Endothelial cell of umbilical vein (primary cell): ENCODE results near the gene XPO6. TPM values are rescaled to one million over a fixed set of nuclear protein-coding genes. Genes with fewer than 3 reads are reported as not detected.

ENCODE experiments used
- BruUV-seq: library from RNA; stranded (reverse); fragments of 400-500 nt; replicated peaks from 2 replicates; lab custom pipeline; 2021; lab: Mats Ljungman, UMichigan
- CTCF ChIA-PET: fragments of 300-600, 350-600 bp; sonication (Branson Sonifier 250); formaldehyde crosslinking; loops from one replicate; lab custom pipeline; 2021; ENCODE audit warnings: antibody characterized with exemption, inconsistent platforms; lab: Charles Lee
- POLR2A ChIA-PET: fragments of 300-600, 350-600 bp; sonication (Branson Sonifier 250); formaldehyde crosslinking; loops from one replicate; lab custom pipeline; 2021; ENCODE audit warnings: antibody characterized with exemption, inconsistent platforms; lab: Charles Lee
- DNase-seq: peaks from one replicate; pipeline ENCODE4 v3.0.0-alpha.2; 2011; ENCODE audit warnings: low read depth, low spot score
- FAIRE-seq: peaks from 2 replicates; lab custom pipeline; 2011; peaks lifted over from hg19 to GRCh38; lab: Jason Lieb, UNC
- H2AFZ ChIP-seq: 2 replicates; pipeline ENCODE4 v1.6.0; 2012; ENCODE audit warnings: low read depth, low read length, control low read depth, inconsistent platforms
- H3K27ac ChIP-seq: 2 replicates; pipeline ENCODE4 v1.5.1; 2011; ENCODE audit warnings: low read depth, mild to moderate bottlenecking, control low read depth, low read length, moderate library complexity; ENCODE audit not compliant: insufficient read depth
- H3K27me3 ChIP-seq, 2 experiments: 2 replicates each; pipeline versions ENCODE4 v1.6.0 to v1.6.1; 2011; ENCODE audit warnings: low read length in 2 of 2, mixed read lengths in 1 of 2; ENCODE audit not compliant: control insufficient read depth in 2 of 2, insufficient read depth in 2 of 2
- H3K36me3 ChIP-seq, 2 experiments: 2 replicates in 1 of 2; 3 replicates in 1 of 2; pipeline ENCODE4 v1.5.1; 2011; ENCODE audit warnings: low read length in 2 of 2, mild to moderate bottlenecking in 1 of 2, moderate library complexity in 1 of 2; ENCODE audit not compliant: control insufficient read depth in 2 of 2, insufficient read depth in 2 of 2; ENCODE audit errors: extremely low read depth in 1 of 2
- H3K4me1 ChIP-seq: 3 replicates; pipeline ENCODE4 v1.5.1; 2011; ENCODE audit warnings: mild to moderate bottlenecking, low read length; ENCODE audit not compliant: control insufficient read depth, insufficient read depth; ENCODE audit errors: extremely low read depth
- H3K4me2 ChIP-seq: 2 replicates; pipeline ENCODE4 v1.6.1; 2011; ENCODE audit warnings: low read length, control low read depth, mixed read lengths; ENCODE audit not compliant: insufficient read depth
- H3K4me3 ChIP-seq, 3 experiments: fragments of 200-600 bp in 1 of 3; sonication (generic), shearing (Covaris generic) in 1 of 3; replicated peaks in 1 of 3; 2 replicates each; pipeline ENCODE4 v1.5.1; 2011 to 2016; ENCODE audit warnings: control low read depth in 3 of 3, low read length in 3 of 3, mild to moderate bottlenecking in 2 of 3, inconsistent platforms in 1 of 3, low read depth in 1 of 3, moderate library complexity in 1 of 3; ENCODE audit not compliant: insufficient read depth in 1 of 3
- H3K79me2 ChIP-seq: 2 replicates; pipeline ENCODE4 v1.6.0; 2012; ENCODE audit warnings: low read length, inconsistent platforms; ENCODE audit not compliant: control insufficient read depth, insufficient read depth
- H3K9ac ChIP-seq: replicated peaks from 2 replicates; pipeline ENCODE3; 2011; ENCODE audit warnings: low read length, control low read depth; ENCODE audit not compliant: insufficient read depth; ENCODE audit errors: extremely low read depth
- H3K9me1 ChIP-seq: replicated peaks from 3 replicates; pipeline ENCODE4 v1.6.0; 2011; ENCODE audit warnings: mild to moderate bottlenecking, low read length; ENCODE audit not compliant: control insufficient read depth, insufficient read depth; ENCODE audit errors: extremely low read depth
- H3K9me3 ChIP-seq: replicated peaks from 2 replicates; pipeline ENCODE4 v1.5.1; 2012; ENCODE audit warnings: low read length, inconsistent platforms; ENCODE audit not compliant: control insufficient read depth, insufficient read depth
- H4K20me1 ChIP-seq: replicated peaks from 2 replicates; pipeline ENCODE3; 2011; ENCODE audit warnings: mild to moderate bottlenecking, low read length; ENCODE audit not compliant: control insufficient read depth, insufficient read depth; ENCODE audit errors: extremely low read depth
- EZH2 ChIP-seq: IDR thresholded peaks from 2 replicates; pipeline ENCODE4 v1.6.1; 2012; ENCODE audit warnings: borderline replicate concordance, low read depth, mild to moderate bottlenecking, moderate library complexity, low read length, inconsistent platforms; ENCODE audit not compliant: severe bottlenecking
- FOS ChIP-seq: IDR thresholded peaks from 2 replicates; pipeline ENCODE4 v1.6.1; 2011; ENCODE audit warnings: mild to moderate bottlenecking, low read length, moderate library complexity, borderline replicate concordance; ENCODE audit not compliant: insufficient read depth
- GATA2 ChIP-seq: IDR thresholded peaks from 2 replicates; pipeline ENCODE4 v1.7.0; 2011; ENCODE audit warnings: low read depth, mild to moderate bottlenecking, moderate library complexity, mixed read lengths, low read length; ENCODE audit not compliant: insufficient read length, insufficient read depth
- JUN ChIP-seq: IDR thresholded peaks from 2 replicates; pipeline ENCODE4 v1.6.1; 2011; ENCODE audit warnings: borderline replicate concordance, low read depth; ENCODE audit not compliant: insufficient read length, insufficient read depth
- MYC ChIP-seq: IDR thresholded peaks from one replicate; pipeline ENCODE4 v1.6.1; 2011; ENCODE audit warnings: mild to moderate bottlenecking, low read depth, low read length
- POLR2A ChIP-seq: IDR thresholded peaks from 2 replicates; pipeline ENCODE4 v1.6.1; 2012; ENCODE audit warnings: low read depth, mild to moderate bottlenecking, control low read depth, low read length
- POLR2AphosphoS5 ChIP-seq: IDR thresholded peaks from 2 replicates; pipeline ENCODE4 v1.6.1; 2012; ENCODE audit warnings: low read depth, mild to moderate bottlenecking, control low read depth, low read length, moderate library complexity; ENCODE audit not compliant: insufficient read depth
- dilution Hi-C: fragments of 300-500 bp; cut with MboI; formaldehyde crosslinking; loops from one replicate; pipeline ENCODE4 v1.15.0; 2019; ENCODE audit warnings: low sequenced_read_pairs; ENCODE audit not compliant: extremely low pct_ligation_motif_present
- intact Hi-C: fragments of 100-400 bp; cut with micrococcal nuclease; formaldehyde crosslinking; loops from one replicate; pipeline ENCODE4 v1.10.0; 2022
- polyA plus RNA-seq, 4 experiments: library from polyadenylated mRNA; depleted of rRNA in 3 of 4; stranded (reverse) in 3 of 4; unstranded in 1 of 4; fragments of >200 nt; gene quantifications; 2 replicates each; pipeline versions ENCODE4 v1.2.1 to v1.2.3, GENCODE V29; 2011 to 2012; ENCODE audit warnings: missing spikeins in 1 of 4
- total RNA-seq: library from RNA; stranded (reverse); gene quantifications from 2 replicates; pipeline ENCODE4 v1.2.3, GENCODE V29; 2021
- TF ChIP-seq, protein P1 (sequence below), 2 donors: IDR thresholded peaks; 1 replicate in 1 of 2; 2 replicates in 1 of 2; pipeline ENCODE4 v1.5.1; 2011; ENCODE audit warnings: low read length in 2 of 2, mild to moderate bottlenecking in 2 of 2, moderate library complexity in 2 of 2, control low read depth in 1 of 2, inconsistent platforms in 1 of 2, low read depth in 1 of 2; ENCODE audit not compliant: insufficient read depth in 1 of 2; ENCODE audit errors: extremely low read depth in 1 of 2
- TF ChIP-seq, protein P2 (sequence below): IDR thresholded peaks from 2 replicates; pipeline ENCODE4 v1.6.1; 2011; ENCODE audit not compliant: insufficient read depth, insufficient read length

XPO6 gene
- total and polyA plus RNA-seq, 2 donors (not counting 3 experiments of a cell fraction or from before 2014, with no cell fraction given): 170 to 272 TPM

DNA sequence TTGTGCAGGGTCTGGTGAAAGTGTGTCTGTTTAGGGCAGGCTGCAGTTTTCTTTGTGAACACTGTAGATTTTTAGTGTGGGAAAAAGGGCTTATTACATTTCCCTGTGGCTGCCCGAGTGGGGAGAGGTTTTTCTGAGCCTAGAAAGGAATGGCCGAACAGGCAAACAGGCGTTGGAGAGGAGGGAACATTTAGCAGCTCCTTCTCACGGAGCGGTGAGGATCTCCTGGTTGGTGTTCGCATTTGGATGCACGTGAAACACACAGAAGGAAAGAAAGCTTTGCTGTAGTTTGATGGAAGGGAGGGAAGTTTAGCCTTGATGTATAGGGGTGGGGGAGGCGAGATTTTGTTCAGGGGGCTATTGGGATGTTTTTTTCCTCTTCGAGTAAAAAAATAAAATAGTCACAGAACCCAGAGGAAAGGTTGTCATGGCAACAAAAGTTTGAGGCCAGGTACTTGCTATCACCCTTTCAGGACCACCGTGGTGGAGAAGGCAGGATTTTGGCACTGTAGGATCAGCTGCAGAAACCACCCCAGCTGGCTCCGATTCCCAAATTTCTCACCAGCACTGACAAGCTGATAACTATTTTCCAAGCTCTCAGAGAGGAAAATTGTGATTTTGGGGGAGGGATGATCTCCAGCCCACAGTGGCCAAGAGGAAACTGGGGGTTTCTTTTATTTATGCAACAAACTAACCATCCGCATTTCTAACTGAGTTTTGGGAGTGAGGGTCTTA is 151.8 kb downstream of the XPO6 start:
- BruUV-seq: no TSS peak
- Histone ChIP-seq H3K9ac (no peak overlapping the region), H3K27ac (no peak overlapping the region), H3K79me2 (no peaks in the 10 kb centered on the region), H3K4me2 (no peak overlapping the region), H3K4me1 (no peaks in the 10 kb centered on the region), H3K36me3 (no peaks in the 10 kb centered on the region), H4K20me1 (no peaks in the 10 kb centered on the region), H3K9me3 (no peaks in the 10 kb centered on the region), H3K4me3 (no peak overlapping the region), H3K9me1 (no peaks in the 10 kb centered on the region), H2AFZ (no peak overlapping the region), H3K27me3 (peaks cover 17 to 43% of the 10 kb centered on the region in 2 experiments)
- TF ChIP-seq JUN (no peak), EZH2 (no peak)
- intact Hi-C loops: no loop called here
- ChIA-PET POLR2A (no interaction called here), CTCF (no interaction called here)
- DNase-seq (no peak), FAIRE-seq (no peak)
- dilution Hi-C loops: no loop called here

DNA sequence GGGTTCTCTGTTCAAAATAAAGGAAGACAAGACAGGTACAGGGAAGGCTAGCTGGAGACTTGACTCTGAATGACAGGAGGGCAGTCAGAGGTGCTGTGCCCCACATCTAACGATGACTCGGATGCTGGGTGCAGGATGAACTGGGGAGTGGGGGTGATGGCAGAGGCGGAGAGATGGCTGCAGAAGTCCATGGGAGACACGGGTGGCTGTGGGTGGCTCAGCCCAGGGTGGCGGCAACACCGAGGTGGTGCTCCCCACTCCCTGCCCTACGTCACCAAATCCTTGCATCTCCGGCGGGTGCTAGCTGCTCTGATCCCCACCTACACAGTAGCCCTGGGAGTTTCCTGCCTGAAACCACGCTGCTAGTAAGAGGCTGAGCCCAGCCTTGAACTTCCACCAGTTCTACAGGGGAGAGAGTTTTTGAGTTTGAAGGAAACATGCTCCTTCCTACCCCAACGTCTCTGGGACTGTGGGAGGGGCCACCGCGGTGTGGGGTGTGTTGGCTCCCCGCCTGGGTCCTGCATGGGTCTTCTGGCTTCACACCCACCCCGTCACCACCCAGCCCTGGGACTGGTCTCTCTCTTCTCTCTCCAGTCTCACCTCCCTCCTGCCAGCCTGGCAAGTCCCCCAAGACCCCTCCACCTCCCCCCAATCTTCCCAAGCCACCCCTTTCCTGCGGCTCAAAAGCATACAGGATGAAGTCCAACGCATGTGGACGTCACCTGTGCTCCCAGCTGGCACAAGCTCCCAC is 152.8 kb downstream of the XPO6 start:
- TF ChIP-seq POLR2AphosphoS5: no peak
- TF ChIP-seq JUN: no peak
- no peak for TF ChIP-seq EZH2
- TF ChIP-seq GATA2: no peak
- no peak for TF ChIP-seq MYC
- no peak for TF ChIP-seq POLR2A
- no peak for TF ChIP-seq FOS
- TF ChIP-seq, protein P1, sequence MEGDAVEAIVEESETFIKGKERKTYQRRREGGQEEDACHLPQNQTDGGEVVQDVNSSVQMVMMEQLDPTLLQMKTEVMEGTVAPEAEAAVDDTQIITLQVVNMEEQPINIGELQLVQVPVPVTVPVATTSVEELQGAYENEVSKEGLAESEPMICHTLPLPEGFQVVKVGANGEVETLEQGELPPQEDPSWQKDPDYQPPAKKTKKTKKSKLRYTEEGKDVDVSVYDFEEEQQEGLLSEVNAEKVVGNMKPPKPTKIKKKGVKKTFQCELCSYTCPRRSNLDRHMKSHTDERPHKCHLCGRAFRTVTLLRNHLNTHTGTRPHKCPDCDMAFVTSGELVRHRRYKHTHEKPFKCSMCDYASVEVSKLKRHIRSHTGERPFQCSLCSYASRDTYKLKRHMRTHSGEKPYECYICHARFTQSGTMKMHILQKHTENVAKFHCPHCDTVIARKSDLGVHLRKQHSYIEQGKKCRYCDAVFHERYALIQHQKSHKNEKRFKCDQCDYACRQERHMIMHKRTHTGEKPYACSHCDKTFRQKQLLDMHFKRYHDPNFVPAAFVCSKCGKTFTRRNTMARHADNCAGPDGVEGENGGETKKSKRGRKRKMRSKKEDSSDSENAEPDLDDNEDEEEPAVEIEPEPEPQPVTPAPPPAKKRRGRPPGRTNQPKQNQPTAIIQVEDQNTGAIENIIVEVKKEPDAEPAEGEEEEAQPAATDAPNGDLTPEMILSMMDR (IDR thresholded peaks at IDR 0.05; ENCODE audit: extremely low read depth in 1 of 2, insufficient read depth in 1 of 2, low read depth in 1 of 2, low read length in 2 of 2): no peak
- TF ChIP-seq, protein P2, sequence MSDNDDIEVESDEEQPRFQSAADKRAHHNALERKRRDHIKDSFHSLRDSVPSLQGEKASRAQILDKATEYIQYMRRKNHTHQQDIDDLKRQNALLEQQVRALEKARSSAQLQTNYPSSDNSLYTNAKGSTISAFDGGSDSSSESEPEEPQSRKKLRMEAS: no peak
- Histone ChIP-seq H3K9ac (no peak overlapping the region), H3K9me3 (no peaks in the 10 kb centered on the region), H3K27me3 (peaks cover 13 to 35% of the 10 kb centered on the region in 2 experiments), H3K27ac (no peak overlapping the region), H3K36me3 (no peaks in the 10 kb centered on the region), H3K79me2 (no peaks in the 10 kb centered on the region), H3K4me1 (no peaks in the 10 kb centered on the region), H3K9me1 (no peaks in the 10 kb centered on the region), H3K4me2 (no peak overlapping the region), H2AFZ (no peak overlapping the region), H4K20me1 (no peaks in the 10 kb centered on the region), H3K4me3 (no peak overlapping the region)
- POLR2A ChIA-PET: no interaction called here
- dilution Hi-C loops (no loop called here), intact Hi-C loops (no loop called here)
- BruUV-seq: no TSS peak
- CTCF ChIA-PET: no interaction called here
- DNase-seq (no peak), FAIRE-seq (no peak)
